ENCODE data around the gene FNDC7. TPM values are rescaled to one million over a fixed set of nuclear protein-coding genes. Genes with fewer than 3 reads are reported as not detected.

FNDC7 gene
- total RNA-seq, 1 donor from 2014 or later = not detected

GRCh38 chr1:108785264-108785663 is 72.6 kb downstream of the FNDC7 start:
- TF ChIP-seq, protein P1, sequence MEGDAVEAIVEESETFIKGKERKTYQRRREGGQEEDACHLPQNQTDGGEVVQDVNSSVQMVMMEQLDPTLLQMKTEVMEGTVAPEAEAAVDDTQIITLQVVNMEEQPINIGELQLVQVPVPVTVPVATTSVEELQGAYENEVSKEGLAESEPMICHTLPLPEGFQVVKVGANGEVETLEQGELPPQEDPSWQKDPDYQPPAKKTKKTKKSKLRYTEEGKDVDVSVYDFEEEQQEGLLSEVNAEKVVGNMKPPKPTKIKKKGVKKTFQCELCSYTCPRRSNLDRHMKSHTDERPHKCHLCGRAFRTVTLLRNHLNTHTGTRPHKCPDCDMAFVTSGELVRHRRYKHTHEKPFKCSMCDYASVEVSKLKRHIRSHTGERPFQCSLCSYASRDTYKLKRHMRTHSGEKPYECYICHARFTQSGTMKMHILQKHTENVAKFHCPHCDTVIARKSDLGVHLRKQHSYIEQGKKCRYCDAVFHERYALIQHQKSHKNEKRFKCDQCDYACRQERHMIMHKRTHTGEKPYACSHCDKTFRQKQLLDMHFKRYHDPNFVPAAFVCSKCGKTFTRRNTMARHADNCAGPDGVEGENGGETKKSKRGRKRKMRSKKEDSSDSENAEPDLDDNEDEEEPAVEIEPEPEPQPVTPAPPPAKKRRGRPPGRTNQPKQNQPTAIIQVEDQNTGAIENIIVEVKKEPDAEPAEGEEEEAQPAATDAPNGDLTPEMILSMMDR (conservative IDR thresholded peaks at IDR 0.05) = no peak
- Mint-ChIP-seq H3K36me3 (ENCODE audit: low read depth) (peaks cover 63% of the 10 kb centered on the region), H3K4me1 (no peaks in the 10 kb centered on the region), H3K4me3 (no peak overlapping the region), H3K27me3 (ENCODE audit: low read depth) (no peaks in the 10 kb centered on the region), H3K27ac (ENCODE audit: unreplicated experiment) (no peak overlapping the region), H3K9me3 (peaks cover 14% of the 10 kb centered on the region)
- DNase-seq (ENCODE audit: low read depth, low spot score) = no peak

DNA sequence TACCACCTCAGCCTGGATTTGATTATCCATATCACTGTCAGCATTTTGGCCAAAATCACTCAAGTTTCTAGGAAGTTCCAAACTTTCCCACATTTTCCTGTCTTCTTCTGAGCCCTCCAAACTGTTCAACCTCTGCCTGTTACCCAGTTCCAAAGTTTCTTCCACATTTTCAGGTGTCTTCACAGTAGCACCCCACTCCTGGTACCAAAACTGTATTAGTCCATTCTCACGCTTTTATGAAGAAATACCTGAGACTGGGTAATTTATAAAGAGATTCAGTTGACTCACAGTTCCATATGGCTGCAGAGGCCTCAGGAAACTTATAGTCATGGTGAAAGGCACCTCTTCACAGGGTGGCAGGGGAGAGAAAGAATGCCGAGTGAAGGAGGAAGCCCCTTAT is 73.2 kb downstream of the FNDC7 start:
- no peak overlapping the region for H3K27ac Mint-ChIP-seq (ENCODE audit: unreplicated experiment)
- TF ChIP-seq, protein P1 (conservative IDR thresholded peaks at IDR 0.05) = no peak
- H3K4me3 Mint-ChIP-seq = no peak overlapping the region
- H3K36me3 Mint-ChIP-seq (ENCODE audit: low read depth) = peaks cover 67% of the 10 kb centered on the region
- H3K4me1 Mint-ChIP-seq = no peaks in the 10 kb centered on the region
- no peaks in the 10 kb centered on the region for H3K27me3 Mint-ChIP-seq (ENCODE audit: low read depth)
- no peak for DNase-seq (ENCODE audit: low read depth, low spot score)
- peaks cover 14% of the 10 kb centered on the region for H3K9me3 Mint-ChIP-seq

DNA sequence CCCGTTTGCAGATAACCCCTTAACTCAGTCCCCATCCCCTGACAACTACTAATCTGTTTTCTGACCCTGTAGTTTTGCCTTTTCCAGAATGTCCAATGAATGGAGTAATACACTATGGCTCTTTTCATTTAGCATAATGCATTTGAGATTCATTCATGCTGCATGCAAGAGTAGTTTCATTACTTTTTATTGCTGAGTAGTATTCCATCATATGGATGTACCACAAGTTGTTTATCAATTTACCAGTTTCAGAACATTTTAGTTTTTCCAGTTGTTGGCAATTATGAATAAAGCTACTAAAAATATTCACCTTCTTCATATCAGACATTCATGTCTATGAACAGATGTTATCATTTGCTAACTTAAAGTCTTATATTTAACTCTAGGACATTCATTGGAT is 79.1 kb downstream of the FNDC7 start:
- TF ChIP-seq, protein P1 (conservative IDR thresholded peaks at IDR 0.05) = no peak
- no peak for DNase-seq (ENCODE audit: low read depth, low spot score)
- peaks cover 48% of the 10 kb centered on the region for H3K36me3 Mint-ChIP-seq (ENCODE audit: low read depth)
- H3K4me1 Mint-ChIP-seq = no peaks in the 10 kb centered on the region
- H3K9me3 Mint-ChIP-seq = peaks cover 14% of the 10 kb centered on the region
- no peak overlapping the region for H3K4me3 Mint-ChIP-seq
- H3K27me3 Mint-ChIP-seq (ENCODE audit: low read depth) = no peaks in the 10 kb centered on the region
- no peak overlapping the region for H3K27ac Mint-ChIP-seq (ENCODE audit: unreplicated experiment)

Other genes starting within 250 kb of the FNDC7 start
- gene EEIG2, start 152.8 kb upstream of the FNDC7 start, total RNA-seq = 16.1 and 17.4 TPM in 2 replicates
- gene HENMT1, start 51.8 kb upstream of the FNDC7 start, total RNA-seq = 8.0 and 9.0 TPM in 2 replicates
- gene PRPF38B, start 20.6 kb upstream of the FNDC7 start, total RNA-seq = 55.2 and 58.5 TPM in 2 replicates
- gene STXBP3, start 33.8 kb downstream of the FNDC7 start, total RNA-seq = 31.5 and 32.2 TPM in 2 replicates
- 1.0 and 1.4 TPM in 2 replicates for gene AKNAD1, start 144.2 kb downstream of the FNDC7 start, total RNA-seq
- 29.0 and 33.8 TPM in 2 replicates for gene GPSM2, start 164.1 kb downstream of the FNDC7 start, total RNA-seq

Measured in neural crest cell (in vitro differentiated cells).